GM19463 (cell line): ENCODE results near the gene SERPINB3.
"Not testable (repeated sequence)": the region's sequence is repeated elsewhere in the genome, so short reads cannot be mapped to it uniquely, and the experiment has no call there.

ENCODE experiments used
- ATAC-seq: cut with Tn5 transposase; IDR thresholded peaks from one replicate; pipeline ENCODE4 v1.9.1; 2021; ENCODE audit warnings: mild to moderate bottlenecking, moderate library complexity; ENCODE audit not compliant: unreplicated experiment

Gene SERPINB3

GRCh38 chr18:63661750-63662149 lies at the start of gene SERPINB3:
Gene SERPINB3, minus strand, starts transcription at chr18:63661893. Its CDS starts 677 bp downstream, at chr18:63661216.
- not testable (repeated sequence) for ATAC-seq

GRCh38 chr18:63708650-63709049 lies 47.0 kb upstream of the SERPINB3 start:
- no peak for ATAC-seq

- no peak for ATAC-seq
Observed at GRCh38 chr18:63707816-63708215, 46.1 kb upstream of the SERPINB3 start.

GRCh38 chr18:63705401-63705800 lies 43.7 kb upstream of the SERPINB3 start:
- no peak for ATAC-seq

GRCh38 chr18:63702660-63703059 lies 41.0 kb upstream of the SERPINB3 start, which contains the start of gene SERPINB11:
Gene SERPINB11, plus strand, starts transcription at chr18:63702960. Its CDS starts 7,234 bp downstream, at chr18:63710194.
- no peak for ATAC-seq

- ATAC-seq: no peak
Observed at GRCh38 chr18:63701952-63702351, 40.3 kb upstream of the SERPINB3 start.

- no peak for ATAC-seq
Observed at GRCh38 chr18:63700501-63700900, 38.8 kb upstream of the SERPINB3 start.

- no peak for ATAC-seq
Observed at GRCh38 chr18:63697097-63697660, 35.5 kb upstream of the SERPINB3 start.

- no peak for ATAC-seq
Observed at GRCh38 chr18:63689064-63689463, 27.4 kb upstream of the SERPINB3 start.

GRCh38 chr18:63686871-63687270 lies 25.2 kb upstream of the SERPINB3 start:
- ATAC-seq: no peak

GRCh38 chr18:63684718-63685117 lies 23.0 kb upstream of the SERPINB3 start:
- ATAC-seq: no peak

- no peak for ATAC-seq
Observed at GRCh38 chr18:63683890-63684289, 22.2 kb upstream of the SERPINB3 start.

- ATAC-seq: no peak
Observed at GRCh38 chr18:63683152-63683551, 21.5 kb upstream of the SERPINB3 start.

GRCh38 chr18:63681449-63682340 lies 20.0 kb upstream of the SERPINB3 start:
- no peak for ATAC-seq

- no peak for ATAC-seq
Observed at GRCh38 chr18:63679820-63680606, 18.3 kb upstream of the SERPINB3 start.

- ATAC-seq: no peak
Observed at GRCh38 chr18:63677500-63678225, 16.0 kb upstream of the SERPINB3 start.

GRCh38 chr18:63676526-63677323 lies 15.0 kb upstream of the SERPINB3 start:
- no peak for ATAC-seq

GRCh38 chr18:63664571-63664970 lies 2.9 kb upstream of the SERPINB3 start:
- ATAC-seq: no peak

- ATAC-seq: not testable (repeated sequence)
Observed at GRCh38 chr18:63658920-63659319, 2.8 kb downstream of the SERPINB3 start.

GRCh38 chr18:63650271-63650670 lies 11.4 kb downstream of the SERPINB3 start:
- not testable (repeated sequence) for ATAC-seq
